ENCODE results near the gene IMPG2. TPM values are rescaled to one million over a fixed set of nuclear protein-coding genes. Genes with fewer than 3 reads are reported as not detected.

The IMPG2 gene
- total RNA-seq, 1 experiment from 2014 or later: not detected

DNA sequence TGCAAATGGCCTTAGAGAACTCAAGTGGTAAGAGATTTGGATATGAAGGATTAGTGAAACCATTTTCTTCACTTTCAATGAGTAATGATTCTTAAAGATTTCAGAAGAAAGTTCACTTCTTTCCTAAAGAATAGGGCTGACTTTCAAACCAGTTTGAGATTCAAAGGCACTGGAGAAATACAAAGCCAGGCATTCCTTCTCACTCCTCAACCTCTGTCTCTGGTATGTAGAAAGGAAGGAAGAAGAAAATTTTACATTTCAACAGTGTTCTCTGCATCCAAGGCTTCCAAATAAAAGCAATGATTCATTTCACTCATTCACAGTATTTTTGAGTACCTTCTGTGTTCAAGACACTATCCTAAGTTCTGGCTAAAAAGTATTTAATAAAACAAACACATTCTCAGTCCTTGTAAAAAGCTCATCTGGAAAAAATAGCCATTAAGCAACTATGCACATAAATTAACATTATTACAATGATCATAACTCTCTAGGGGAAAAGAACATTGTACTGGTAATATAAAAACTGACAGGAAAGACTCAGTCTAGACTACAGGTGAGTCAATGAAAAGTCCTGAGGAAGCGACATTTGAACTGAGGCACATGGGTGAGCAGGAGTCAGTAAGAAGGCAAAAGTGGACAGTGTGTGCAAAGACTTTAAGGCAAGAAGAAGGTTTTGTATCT, 79.5 kb downstream of the IMPG2 start:
- DNase-seq (ENCODE audit: low read depth): no peak

GRCh38 chr3:101235048-101235447, 85.3 kb downstream of the IMPG2 start:
- DNase-seq (ENCODE audit: low read depth): no peak

GRCh38 chr3:101230618-101231017, 89.8 kb downstream of the IMPG2 start:
- no peak for DNase-seq (ENCODE audit: low read depth)

- no peak for DNase-seq (ENCODE audit: low read depth)
Measured at GRCh38 chr3:101229681-101230080, 90.7 kb downstream of the IMPG2 start.

DNA sequence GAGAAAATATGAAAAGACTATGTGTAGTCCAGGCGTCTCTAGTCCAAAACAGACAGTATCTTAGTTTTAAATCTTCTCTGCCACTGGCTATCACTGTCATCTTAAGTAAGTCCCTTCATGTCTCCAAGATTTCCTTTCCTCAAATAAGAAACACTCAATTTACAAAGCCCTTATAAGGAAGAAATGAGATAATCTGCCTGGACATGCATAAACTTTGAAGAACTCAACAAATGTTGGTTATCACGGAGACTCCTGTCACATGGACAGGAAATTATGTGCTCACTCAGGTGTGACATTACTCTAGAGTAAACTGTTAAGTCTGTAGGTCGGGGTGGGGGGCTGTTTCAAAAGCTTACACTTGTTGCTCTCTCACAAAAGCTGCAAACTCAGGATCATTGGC, 91.9 kb downstream of the IMPG2 start:
- no peak for DNase-seq (ENCODE audit: low read depth)

- DNase-seq (ENCODE audit: low read depth): no peak
Measured at GRCh38 chr3:101224739-101225138, 95.6 kb downstream of the IMPG2 start.

DNA sequence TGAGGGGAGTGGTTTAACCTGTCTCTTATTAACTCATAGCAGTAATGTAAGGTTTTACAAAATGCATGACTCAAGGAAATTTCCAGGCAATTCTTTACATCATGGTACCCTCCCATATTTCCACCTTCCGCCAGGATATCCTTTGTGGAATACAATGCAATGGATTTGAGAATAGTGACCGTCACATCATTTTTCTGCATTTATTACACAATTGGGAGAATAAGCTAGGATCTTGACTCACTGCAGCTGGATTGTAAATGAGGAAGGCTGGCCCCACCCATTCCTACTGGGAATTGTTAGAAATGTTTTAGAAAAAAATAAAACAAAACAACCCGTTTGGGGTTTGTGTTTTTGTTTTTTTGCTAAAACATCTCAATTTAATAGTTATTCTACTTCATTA, 97.4 kb downstream of the IMPG2 start:
- DNase-seq (ENCODE audit: low read depth): no peak

DNA sequence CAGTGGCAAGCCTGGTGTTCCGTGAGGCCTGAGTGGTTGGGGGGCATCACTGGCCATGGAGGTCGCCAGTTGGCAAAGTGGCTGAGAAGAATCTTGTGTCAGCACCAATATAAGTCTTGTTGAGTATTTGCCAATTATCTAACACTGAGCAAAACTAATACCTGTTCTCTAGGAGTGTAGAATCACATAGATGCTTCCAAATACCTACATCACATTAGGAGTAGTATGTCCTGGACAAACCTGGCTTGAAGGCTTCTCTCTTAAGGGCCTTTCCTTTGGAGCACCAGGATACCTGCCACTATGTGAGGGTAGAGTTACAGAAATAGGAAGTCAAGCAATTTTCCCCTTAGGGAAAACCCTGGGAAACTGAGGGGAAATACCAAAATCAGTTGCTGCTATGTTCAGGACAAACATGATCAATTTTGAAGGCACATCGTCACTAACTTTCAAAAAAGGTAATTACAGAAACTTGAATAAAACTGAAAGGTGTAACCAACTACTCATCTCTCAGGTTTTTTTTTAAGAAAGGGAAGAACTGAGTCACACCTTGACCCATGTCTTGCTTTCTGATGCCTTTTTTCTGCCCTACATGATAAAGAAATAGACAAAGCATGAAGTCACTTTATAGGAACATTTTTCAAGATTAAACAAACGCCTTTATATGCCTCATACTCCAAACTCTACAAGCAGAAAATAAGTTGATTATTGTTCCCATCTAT, 100.4 kb downstream of the IMPG2 start:
- no peak for DNase-seq (ENCODE audit: low read depth)

GRCh38 chr3:101217472-101218245, 102.7 kb downstream of the IMPG2 start:
- DNase-seq (ENCODE audit: low read depth): no peak

DNA sequence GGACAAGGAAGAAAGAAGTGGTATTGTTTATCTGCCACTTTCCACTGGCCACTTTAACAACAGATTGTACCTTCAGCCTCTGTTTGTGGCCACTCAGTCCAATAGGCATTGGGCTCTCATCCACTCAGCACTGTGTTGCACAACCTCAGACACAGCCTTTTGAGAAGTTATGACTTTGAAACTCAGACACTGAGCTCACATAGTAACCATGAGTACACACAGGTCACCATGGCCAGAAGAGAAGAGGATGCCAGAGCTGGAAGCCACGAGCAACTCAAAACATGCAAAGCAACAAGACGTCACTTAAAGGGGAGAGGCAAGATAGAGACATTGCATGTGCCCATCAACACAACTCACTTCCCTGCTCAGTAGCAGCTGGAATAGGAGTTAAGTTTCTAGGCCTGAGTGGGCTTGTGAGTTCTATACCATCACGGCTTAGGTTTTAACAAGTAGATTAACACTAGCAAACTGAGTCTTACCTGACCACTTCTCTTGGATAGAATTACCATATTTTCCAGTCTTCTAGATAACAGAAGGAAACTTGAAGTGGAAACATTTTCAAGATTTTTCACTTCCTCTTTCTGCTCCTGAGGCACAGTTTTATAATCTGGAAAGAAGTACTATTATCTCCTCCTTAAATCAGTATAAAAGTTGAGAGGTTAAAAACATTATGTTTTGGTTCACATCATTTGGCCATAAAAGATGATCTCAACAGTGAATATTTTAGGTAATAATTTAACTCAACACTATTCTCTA, 103.5 kb downstream of the IMPG2 start:
- no peak for DNase-seq (ENCODE audit: low read depth)

DNA sequence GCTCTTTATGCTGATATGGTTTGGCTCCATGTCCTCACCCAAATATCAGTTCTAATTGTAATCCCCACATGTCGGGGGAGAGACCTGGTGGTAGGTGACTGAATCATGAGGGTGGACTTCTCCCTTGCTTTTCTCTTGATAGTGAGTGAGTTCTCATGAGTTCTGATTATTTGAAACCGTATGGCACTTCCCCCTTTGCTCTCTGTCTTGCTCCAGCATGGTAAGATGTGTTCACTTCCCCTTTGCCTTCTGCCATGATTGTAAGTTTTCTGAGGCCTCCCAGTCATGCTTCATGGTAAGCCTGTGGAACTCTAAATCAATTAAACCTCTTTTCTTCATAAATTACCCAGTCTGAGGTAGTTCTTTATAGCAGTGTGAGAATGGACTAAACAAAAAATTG, 107.6 kb downstream of the IMPG2 start:
- DNase-seq (ENCODE audit: low read depth): no peak

- DNase-seq (ENCODE audit: low read depth): no peak
Measured at GRCh38 chr3:101204246-101204645, 116.1 kb downstream of the IMPG2 start.

DNA sequence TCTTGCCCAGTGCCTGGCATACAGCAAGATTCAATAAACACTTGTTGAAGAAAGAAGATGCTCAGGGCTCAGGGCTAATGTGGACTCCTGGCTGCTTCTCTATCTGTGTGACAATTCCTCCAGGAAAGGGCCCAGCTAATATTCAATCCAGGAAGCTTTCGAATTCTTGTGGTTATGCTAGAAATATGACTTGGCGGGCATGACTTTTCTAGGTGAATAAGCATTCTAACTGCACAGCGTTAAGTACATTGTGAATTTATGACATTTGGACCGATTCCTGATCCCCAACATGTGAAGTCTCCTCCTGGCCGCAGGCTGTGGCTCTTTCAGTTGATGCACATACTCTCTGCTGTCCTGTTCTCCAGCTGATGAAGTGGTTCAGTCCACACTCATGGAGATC, 117.0 kb downstream of the IMPG2 start:
- peak; percentile 29 for DNase-seq (ENCODE audit: low read depth)

- DNase-seq (ENCODE audit: low read depth): no peak
Measured at GRCh38 chr3:101202640-101203039, 117.7 kb downstream of the IMPG2 start.

DNA sequence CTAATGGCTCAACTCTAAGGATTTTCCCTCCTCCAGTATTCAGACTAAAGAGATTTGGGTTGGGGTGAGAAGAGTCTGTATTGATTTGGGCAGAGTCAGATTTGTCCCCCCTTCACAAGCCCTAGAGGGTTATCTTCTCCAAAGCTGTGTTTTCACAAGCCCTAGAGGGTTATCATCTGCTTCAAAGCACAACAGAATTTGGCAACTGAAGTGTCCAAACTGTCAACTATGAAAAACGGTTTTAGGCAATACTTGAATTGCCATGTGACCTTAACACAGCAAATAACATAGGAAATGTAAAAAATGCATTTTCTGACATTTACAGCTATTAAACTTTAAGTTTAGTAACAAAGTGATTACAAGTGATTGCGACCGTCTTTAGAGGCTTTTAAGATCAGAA, 119.9 kb downstream of the IMPG2 start:
- DNase-seq (ENCODE audit: low read depth): no peak

DNA sequence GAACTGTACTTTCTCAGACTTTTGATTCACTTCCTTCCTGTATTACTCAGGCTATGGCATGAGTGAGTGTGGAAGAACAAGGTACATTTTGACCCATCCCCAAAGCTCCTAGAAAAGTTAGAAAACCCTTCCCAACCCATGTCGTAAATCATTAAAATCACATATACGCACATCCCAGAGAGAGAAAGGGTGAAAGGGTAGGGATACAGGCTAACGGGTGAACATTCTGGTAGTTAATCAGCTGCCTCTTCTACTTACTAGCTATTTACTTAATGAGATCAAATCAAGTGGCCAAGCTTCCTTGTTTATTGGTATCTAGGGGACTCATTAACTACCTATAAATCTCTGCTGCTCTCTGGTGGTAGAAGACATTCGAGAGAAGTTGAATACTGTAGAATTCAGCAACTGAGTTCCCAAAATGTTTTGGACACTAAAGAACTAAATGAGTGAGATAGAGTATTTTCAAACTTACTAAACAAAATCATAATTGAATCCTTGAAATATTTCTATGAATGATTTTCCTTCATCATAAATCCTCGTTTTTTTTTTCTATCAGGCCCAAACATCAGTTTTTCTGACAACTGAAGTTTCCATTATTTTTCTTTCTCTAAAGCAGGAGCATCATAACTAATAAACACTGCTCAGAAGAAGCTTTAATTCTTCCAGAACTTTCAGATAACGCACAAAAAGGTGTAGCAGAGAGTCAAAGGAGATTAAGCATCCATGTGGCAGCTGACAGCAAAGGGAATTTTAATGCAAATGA, 124.2 kb downstream of the IMPG2 start:
- peak; percentile 39 for DNase-seq (ENCODE audit: low read depth)

DNA sequence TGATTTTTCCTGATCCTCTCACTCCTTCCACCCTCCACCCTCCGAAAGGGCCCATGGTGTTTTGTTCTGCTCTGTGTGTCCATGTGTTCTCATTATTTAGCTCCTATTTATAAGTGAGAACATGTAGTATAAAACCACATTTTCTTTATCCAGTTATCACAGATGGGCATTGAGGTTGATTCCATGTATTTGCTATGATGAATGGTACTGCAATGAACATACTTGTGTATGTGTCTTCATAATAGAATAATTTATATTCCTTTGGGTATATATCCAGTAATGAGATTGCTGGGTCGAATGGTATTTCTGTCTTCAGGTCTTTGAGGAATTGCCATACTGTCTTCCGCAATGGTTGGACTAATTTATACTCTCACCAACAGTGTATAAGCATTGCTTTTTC, 126.0 kb downstream of the IMPG2 start:
- DNase-seq (ENCODE audit: low read depth): no peak

DNA sequence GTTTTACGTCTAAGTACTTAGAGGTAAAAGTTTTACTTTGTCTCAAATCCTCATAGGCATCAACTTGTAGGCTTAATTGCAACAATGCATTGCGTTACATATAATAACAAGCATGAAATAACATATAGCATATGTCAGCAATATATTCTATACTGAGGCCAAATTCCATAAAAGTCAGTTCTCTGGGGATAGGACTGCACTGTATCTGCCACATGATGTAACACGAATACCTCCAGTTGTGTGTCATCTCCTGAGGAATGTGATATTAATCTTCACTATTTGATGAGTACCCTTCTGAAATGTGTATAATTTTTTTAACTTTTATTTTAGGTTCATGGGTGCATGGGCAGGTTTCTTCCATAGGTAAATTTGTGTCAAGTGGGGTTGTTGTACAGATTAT, 126.4 kb downstream of the IMPG2 start:
- peak; percentile 13 for DNase-seq (ENCODE audit: low read depth)

- no peak for DNase-seq (ENCODE audit: low read depth)
Measured at GRCh38 chr3:101189796-101190195, 130.6 kb downstream of the IMPG2 start.

DNA sequence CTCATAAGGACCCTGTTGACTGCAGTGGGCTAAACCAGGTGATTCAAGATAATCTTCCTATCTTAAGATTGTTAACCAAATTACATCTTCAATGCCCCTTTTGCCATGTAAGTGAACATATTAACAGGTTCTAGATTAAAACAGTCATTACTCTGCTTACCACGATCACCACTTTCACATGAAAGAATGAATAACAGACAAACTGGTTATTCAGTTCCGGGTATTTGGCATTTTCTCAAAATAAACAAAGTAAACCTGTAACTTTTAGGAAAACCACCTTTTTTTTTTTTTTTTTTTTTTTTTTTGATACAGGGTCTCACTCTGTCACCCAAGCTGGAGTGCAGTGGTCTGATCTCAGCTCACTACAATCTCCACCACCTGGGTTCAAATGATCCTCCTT, 131.2 kb downstream of the IMPG2 start:
- no peak for DNase-seq (ENCODE audit: low read depth)

- DNase-seq (ENCODE audit: low read depth): peak; percentile 6
Measured at GRCh38 chr3:101185341-101185740, 135.0 kb downstream of the IMPG2 start.

All from Daoy (cell line).